ENCODE results near the gene TM9SF1.

Gene TM9SF1

DNA sequence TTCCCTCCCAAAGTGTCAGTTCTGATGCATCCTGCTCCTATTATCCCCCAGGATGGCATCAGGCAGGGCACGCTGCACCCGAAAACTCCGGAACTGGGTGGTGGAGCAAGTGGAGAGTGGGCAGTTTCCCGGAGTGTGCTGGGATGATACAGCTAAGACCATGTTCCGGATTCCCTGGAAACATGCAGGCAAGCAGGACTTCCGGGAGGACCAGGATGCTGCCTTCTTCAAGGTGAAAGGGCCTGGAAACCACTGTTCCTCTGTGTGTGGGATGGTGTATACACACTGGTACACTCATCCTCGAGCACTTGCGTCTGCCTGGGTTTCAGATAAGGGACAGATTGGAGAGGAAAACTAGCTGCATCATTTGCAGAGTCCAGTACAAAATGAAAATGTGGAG, 33.1 kb downstream of the TM9SF1 start:
- TF ChIP-seq, protein P1, sequence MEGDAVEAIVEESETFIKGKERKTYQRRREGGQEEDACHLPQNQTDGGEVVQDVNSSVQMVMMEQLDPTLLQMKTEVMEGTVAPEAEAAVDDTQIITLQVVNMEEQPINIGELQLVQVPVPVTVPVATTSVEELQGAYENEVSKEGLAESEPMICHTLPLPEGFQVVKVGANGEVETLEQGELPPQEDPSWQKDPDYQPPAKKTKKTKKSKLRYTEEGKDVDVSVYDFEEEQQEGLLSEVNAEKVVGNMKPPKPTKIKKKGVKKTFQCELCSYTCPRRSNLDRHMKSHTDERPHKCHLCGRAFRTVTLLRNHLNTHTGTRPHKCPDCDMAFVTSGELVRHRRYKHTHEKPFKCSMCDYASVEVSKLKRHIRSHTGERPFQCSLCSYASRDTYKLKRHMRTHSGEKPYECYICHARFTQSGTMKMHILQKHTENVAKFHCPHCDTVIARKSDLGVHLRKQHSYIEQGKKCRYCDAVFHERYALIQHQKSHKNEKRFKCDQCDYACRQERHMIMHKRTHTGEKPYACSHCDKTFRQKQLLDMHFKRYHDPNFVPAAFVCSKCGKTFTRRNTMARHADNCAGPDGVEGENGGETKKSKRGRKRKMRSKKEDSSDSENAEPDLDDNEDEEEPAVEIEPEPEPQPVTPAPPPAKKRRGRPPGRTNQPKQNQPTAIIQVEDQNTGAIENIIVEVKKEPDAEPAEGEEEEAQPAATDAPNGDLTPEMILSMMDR (IDR thresholded peaks at IDR 0.05; ENCODE audit: low read depth, low read length, missing control alignments): no peak
- DNase-seq (ENCODE audit: extremely low read depth, low read depth): no peak
- peak overlapping the region; percentile 51 for H3K4me3 ChIP-seq (replicated peaks; ENCODE audit: low read depth, low read length)

GRCh38 chr14:24160850-24161804, 34.1 kb downstream of the TM9SF1 start, which contains the start of gene IRF9:
Gene IRF9, plus strand, starts transcription at chr14:24161265. Its CDS starts 880 bp downstream, at chr14:24162145.
- DNase-seq (ENCODE audit: extremely low read depth, low read depth): peak; percentile 94
- peak within 1 kb of the TSS; percentile 51 for H3K4me3 ChIP-seq (replicated peaks; ENCODE audit: low read depth, low read length)
- TF ChIP-seq, protein P1 (IDR thresholded peaks at IDR 0.05; ENCODE audit: low read depth, low read length, missing control alignments): peak; percentile 94

- TF ChIP-seq, protein P1 (IDR thresholded peaks at IDR 0.05; ENCODE audit: low read depth, low read length, missing control alignments): no peak
- DNase-seq (ENCODE audit: extremely low read depth, low read depth): no peak
- no peak overlapping the region for H3K4me3 ChIP-seq (replicated peaks; ENCODE audit: low read depth, low read length)
Observed at GRCh38 chr14:24160499-24160849, 34.8 kb downstream of the TM9SF1 start.

GRCh38 chr14:24159777-24160498, 35.3 kb downstream of the TM9SF1 start:
- TF ChIP-seq, protein P1 (IDR thresholded peaks at IDR 0.05; ENCODE audit: low read depth, low read length, missing control alignments): no peak
- DNase-seq (ENCODE audit: extremely low read depth, low read depth): no peak
- H3K4me3 ChIP-seq (replicated peaks; ENCODE audit: low read depth, low read length): no peak overlapping the region

GRCh38 chr14:24157331-24157730, 37.9 kb downstream of the TM9SF1 start:
- TF ChIP-seq, protein P1 (IDR thresholded peaks at IDR 0.05; ENCODE audit: low read depth, low read length, missing control alignments): no peak
- no peak for DNase-seq (ENCODE audit: extremely low read depth, low read depth)
- H3K4me3 ChIP-seq (replicated peaks; ENCODE audit: low read depth, low read length): no peak overlapping the region

DNA sequence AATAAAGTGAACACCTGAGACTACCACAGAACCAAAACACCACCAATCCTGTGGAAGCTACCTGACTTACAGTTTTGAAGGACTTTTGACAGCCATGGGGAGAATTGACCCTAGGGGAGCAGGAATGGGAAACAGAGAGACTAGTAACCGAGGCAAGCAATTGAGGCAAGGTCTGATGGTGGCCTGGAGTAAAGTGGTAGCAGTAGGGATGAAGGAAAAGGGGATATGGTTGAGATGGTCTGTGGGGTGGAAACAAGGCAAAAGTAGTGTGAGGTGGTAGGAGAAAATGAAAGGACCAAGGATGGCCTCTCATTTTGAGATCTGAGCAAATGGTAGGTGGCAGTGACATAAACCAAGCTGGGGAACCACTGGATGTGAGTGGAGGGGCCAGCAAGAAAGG, 38.4 kb downstream of the TM9SF1 start:
- DNase-seq (ENCODE audit: extremely low read depth, low read depth): no peak
- TF ChIP-seq, protein P1 (IDR thresholded peaks at IDR 0.05; ENCODE audit: low read depth, low read length, missing control alignments): no peak
- H3K4me3 ChIP-seq (replicated peaks; ENCODE audit: low read depth, low read length): no peak overlapping the region
